ENCODE measurements around the gene CAMK1. TPM values are rescaled to one million over a fixed set of nuclear protein-coding genes. Genes with fewer than 3 reads are reported as not detected.

CAMK1 gene
- total RNA-seq, 1 experiment from 2014 or later, result 5.8 TPM

DNA sequence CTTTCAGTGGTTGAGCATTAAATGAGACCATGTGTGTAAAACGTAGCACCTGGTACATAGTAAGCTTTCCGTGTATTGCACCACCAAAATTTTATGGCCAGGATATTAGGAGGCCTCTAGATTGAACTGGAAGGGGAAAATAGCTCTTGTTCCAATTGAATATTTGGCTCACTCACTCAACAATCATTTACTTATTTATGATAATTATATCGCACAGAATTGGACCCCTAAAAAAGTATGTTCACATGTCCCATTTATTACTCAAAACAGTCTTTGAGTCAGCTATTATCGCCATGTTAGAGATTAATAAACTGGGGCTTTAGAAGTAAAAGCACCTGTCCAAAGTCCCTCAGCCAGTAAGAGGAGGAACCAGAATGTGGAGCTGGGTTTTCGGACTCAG is 35.2 kb upstream of the CAMK1 start:
- no peaks in the 10 kb centered on the region for H3K9me3 ChIP-seq (replicated peaks)
- no peak overlapping the region for H3K4me3 ChIP-seq
- H3K27ac ChIP-seq, result no peak overlapping the region
- DNase-seq, result no peak
- H3K27me3 ChIP-seq, result no peaks in the 10 kb centered on the region
- no peaks in the 10 kb centered on the region for H3K4me1 ChIP-seq
- peaks cover 48% of the 10 kb centered on the region for H3K36me3 ChIP-seq

DNA sequence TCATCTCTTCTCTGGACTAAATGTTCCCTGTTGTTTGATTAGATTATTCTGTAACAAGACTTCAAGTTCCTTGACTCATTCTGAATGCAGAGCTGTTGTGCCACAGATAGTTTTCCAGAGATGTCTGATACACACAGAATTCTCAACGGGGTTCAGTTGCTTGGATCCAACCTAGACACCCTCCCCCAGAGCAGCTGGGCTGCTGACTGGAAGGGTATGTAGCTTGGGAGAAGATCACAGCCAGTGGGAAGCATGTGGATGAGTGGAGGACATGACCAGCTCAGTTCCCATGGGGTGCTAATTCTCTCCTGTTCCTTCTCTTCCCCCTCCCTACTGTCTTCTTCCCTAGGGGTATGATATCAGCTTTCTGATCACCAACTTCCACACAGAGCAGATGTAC is 33.7 kb upstream of the CAMK1 start:
- Histone ChIP-seq H3K27ac (no peak overlapping the region), H3K27me3 (no peaks in the 10 kb centered on the region), H3K36me3 (peaks cover 60% of the 10 kb centered on the region), H3K4me1 (no peaks in the 10 kb centered on the region), H3K9me3 (replicated peaks) (no peaks in the 10 kb centered on the region), H3K4me3 (no peak overlapping the region)
- no peak for DNase-seq

GRCh38 chr3:9800529-9800928 is 30.8 kb upstream of the CAMK1 start:
- Histone ChIP-seq H3K4me1 (no peaks in the 10 kb centered on the region), H3K27ac (no peak overlapping the region), H3K9me3 (replicated peaks) (no peaks in the 10 kb centered on the region), H3K27me3 (no peaks in the 10 kb centered on the region), H3K4me3 (no peak overlapping the region), H3K36me3 (peaks cover 66% of the 10 kb centered on the region)
- no peak for DNase-seq

DNA sequence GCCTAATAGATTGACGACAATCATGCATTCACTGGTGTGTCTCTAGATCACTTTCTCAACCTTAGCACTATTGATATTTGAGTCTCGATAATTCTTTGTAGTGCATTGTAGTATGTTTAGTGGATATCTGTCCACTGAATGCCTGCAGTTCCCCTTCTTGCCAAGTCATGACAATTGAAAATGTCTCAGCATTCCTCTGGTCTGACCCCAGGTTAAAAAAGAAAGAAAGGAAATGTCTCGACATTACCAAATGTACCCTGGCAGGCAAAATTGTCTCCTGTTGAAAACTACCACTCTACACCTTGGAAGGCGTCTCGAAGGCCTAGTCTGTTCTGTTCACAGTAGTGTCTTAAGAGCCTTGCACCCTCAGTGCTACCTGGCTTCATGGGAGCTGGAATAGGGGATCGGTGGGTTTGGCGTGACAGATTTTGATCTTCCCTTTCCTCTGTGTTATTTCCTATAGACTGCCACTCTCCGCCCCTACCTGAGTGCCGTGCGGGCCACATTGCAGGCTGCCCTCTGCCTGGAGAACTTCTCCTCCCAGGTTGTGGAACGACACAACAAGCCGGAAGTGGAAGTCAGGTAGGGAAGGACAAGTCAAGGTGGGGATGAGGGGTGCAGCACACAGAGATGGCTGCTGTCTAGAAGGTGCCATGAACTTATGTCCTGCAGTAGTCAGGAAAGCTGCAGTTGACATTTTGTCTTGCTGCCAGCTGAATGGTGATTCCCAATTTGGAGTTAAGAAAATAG is 27.6 kb upstream of the CAMK1 start:
- H3K36me3 ChIP-seq, result peaks cover 40% of the 10 kb centered on the region

GRCh38 chr3:9795207-9795606 is 25.5 kb upstream of the CAMK1 start:
- Histone ChIP-seq H3K4me3 (no peak overlapping the region), H3K4me1 (peaks cover 7% of the 10 kb centered on the region), H3K27me3 (no peaks in the 10 kb centered on the region), H3K36me3 (peaks cover 25% of the 10 kb centered on the region), H3K9me3 (replicated peaks) (no peaks in the 10 kb centered on the region), H3K27ac (no peak overlapping the region)
- DNase-seq, result no peak

More for the DNA sequence above, 27.6 kb upstream of the CAMK1 start:
- DNase-seq, result no peak
- Histone ChIP-seq H3K27ac (no peak overlapping the region), H3K9me3 (replicated peaks) (no peaks in the 10 kb centered on the region), H3K27me3 (no peaks in the 10 kb centered on the region), H3K4me3 (no peak overlapping the region), H3K4me1 (peaks cover 4% of the 10 kb centered on the region)

GRCh38 chr3:9794400-9794799 is 24.7 kb upstream of the CAMK1 start:
- Histone ChIP-seq H3K4me3 (no peak overlapping the region), H3K9me3 (replicated peaks) (no peaks in the 10 kb centered on the region), H3K4me1 (peaks cover 7% of the 10 kb centered on the region), H3K27me3 (no peaks in the 10 kb centered on the region), H3K27ac (no peak overlapping the region), H3K36me3 (peaks cover 23% of the 10 kb centered on the region)
- DNase-seq, result no peak

- peak overlapping the region; percentile 79 for H3K4me3 ChIP-seq
- peak overlapping the region; percentile 97 for H3K27ac ChIP-seq
- DNase-seq, result peak in 1 of 2 experiments; percentile 45
- H3K4me1 ChIP-seq, result peaks cover 7% of the 10 kb centered on the region
- no peaks in the 10 kb centered on the region for H3K9me3 ChIP-seq (replicated peaks)
- no peaks in the 10 kb centered on the region for H3K27me3 ChIP-seq
- H3K36me3 ChIP-seq, result peaks cover 15% of the 10 kb centered on the region; the same call in 1 of the 2 replicates
Observed at GRCh38 chr3:9793161-9793781, 23.5 kb upstream of the CAMK1 start.

GRCh38 chr3:9792405-9793160 is 22.8 kb upstream of the CAMK1 start, which contains the start of the genes ARPC4 and TADA3:
Gene ARPC4 (plus strand): TSS chr3:9793082. CDS start chr3:9793122, 40 bp downstream.
Gene TADA3 (minus strand): TSS chr3:9792473. CDS start chr3:9791466, 1,007 bp downstream.
- no peaks in the 10 kb centered on the region for H3K9me3 ChIP-seq (replicated peaks)
- no peaks in the 10 kb centered on the region for H3K27me3 ChIP-seq
- H3K36me3 ChIP-seq, result peaks cover 10% of the 10 kb centered on the region; the same call in 1 of the 2 replicates
- DNase-seq, result peak; percentile 95 to 97
- H3K4me3 ChIP-seq, result peak within 1 kb of the TSS; percentile 79
- peaks cover 7% of the 10 kb centered on the region for H3K4me1 ChIP-seq
- peak within 1 kb of the TSS; percentile 97 for H3K27ac ChIP-seq

GRCh38 chr3:9791790-9792404 is 22.1 kb upstream of the CAMK1 start:
- peak overlapping the region; percentile 79 for H3K4me3 ChIP-seq
- no peaks in the 10 kb centered on the region for H3K9me3 ChIP-seq (replicated peaks)
- peaks cover 7% of the 10 kb centered on the region for H3K4me1 ChIP-seq
- no peak for DNase-seq
- H3K27ac ChIP-seq, result peak overlapping the region; percentile 97
- H3K36me3 ChIP-seq, result peaks cover 5% of the 10 kb centered on the region; the same call in 1 of the 2 replicates
- H3K27me3 ChIP-seq, result no peaks in the 10 kb centered on the region

- no peak overlapping the region for H3K4me3 ChIP-seq
- H3K4me1 ChIP-seq, result peaks cover 7% of the 10 kb centered on the region
- H3K27me3 ChIP-seq, result no peaks in the 10 kb centered on the region
- peaks cover 6% of the 10 kb centered on the region; the same call in 1 of the 2 replicates for H3K36me3 ChIP-seq
- H3K9me3 ChIP-seq (replicated peaks), result no peaks in the 10 kb centered on the region
- H3K27ac ChIP-seq, result no peak overlapping the region
- no peak for DNase-seq
Observed at GRCh38 chr3:9791127-9791526, 21.4 kb upstream of the CAMK1 start.

DNA sequence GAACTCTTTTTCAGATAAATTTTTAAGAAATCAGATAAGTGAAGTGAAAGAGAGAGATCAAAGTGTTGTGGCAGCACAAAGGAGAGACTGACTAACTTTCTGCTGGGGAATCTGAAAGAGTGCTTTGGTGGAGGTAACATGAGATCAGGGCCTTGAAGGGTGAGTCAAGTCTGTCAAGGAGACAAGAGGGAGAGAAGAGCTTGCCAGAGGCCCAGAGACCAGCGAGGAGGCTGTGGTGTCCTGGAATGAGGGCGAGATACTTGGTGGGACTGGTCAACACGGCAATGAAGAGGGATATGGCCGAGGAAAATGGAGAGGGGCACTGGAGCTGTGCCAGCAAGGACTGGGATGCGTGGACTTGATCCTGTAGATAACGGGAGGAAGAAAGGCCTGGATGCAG is 18.0 kb upstream of the CAMK1 start:
- H3K27me3 ChIP-seq, result no peaks in the 10 kb centered on the region
- H3K4me1 ChIP-seq, result peaks cover 2% of the 10 kb centered on the region; the same call in 1 of the 2 replicates
- peaks cover 21% of the 10 kb centered on the region for H3K36me3 ChIP-seq
- H3K4me3 ChIP-seq, result no peak overlapping the region
- H3K27ac ChIP-seq, result no peak overlapping the region
- no peak for DNase-seq
- H3K9me3 ChIP-seq (replicated peaks), result no peaks in the 10 kb centered on the region

- Histone ChIP-seq H3K36me3 (peaks cover 21% of the 10 kb centered on the region), H3K4me1 (peaks cover 2% of the 10 kb centered on the region; the same call in 1 of the 2 replicates), H3K4me3 (no peak overlapping the region), H3K9me3 (replicated peaks) (no peaks in the 10 kb centered on the region), H3K27me3 (no peaks in the 10 kb centered on the region), H3K27ac (no peak overlapping the region)
- no peak for DNase-seq
Observed at GRCh38 chr3:9786825-9787669, 17.3 kb upstream of the CAMK1 start.

- H3K4me1 ChIP-seq, result no peaks in the 10 kb centered on the region
- no peak overlapping the region for H3K4me3 ChIP-seq
- peaks cover 21% of the 10 kb centered on the region for H3K36me3 ChIP-seq
- no peaks in the 10 kb centered on the region for H3K27me3 ChIP-seq
- no peak overlapping the region for H3K27ac ChIP-seq
- no peak for DNase-seq
- H3K9me3 ChIP-seq (replicated peaks), result no peaks in the 10 kb centered on the region
Observed at GRCh38 chr3:9786209-9786739, 16.5 kb upstream of the CAMK1 start.
